Naive thymus-derived CD8-positive, alpha-beta T cell (primary cell): ENCODE measurements around the gene POC1B. TPM values are rescaled to one million over a fixed set of nuclear protein-coding genes. Genes with fewer than 3 reads are reported as not detected.

ENCODE experiments used
- ATAC-seq, 2 donors: fragments of 150-1000 bp; cut with Tn5 transposase in 1 of 2; sonication (Bioruptor Pico), chemical (Tn5 transposase) in 1 of 2; 1 replicate in 1 of 2; 2 replicates in 1 of 2; pipeline ENCODE4 v1.10.0; 2021; ENCODE audit warnings: mild to moderate bottlenecking in 2 of 2, moderate library complexity in 2 of 2
- POLR2A ChIA-PET: fragments of 350-600 bp; sonication (Branson Sonifier 250); formaldehyde crosslinking; loops from one replicate; lab custom pipeline; 2021; ENCODE audit warnings: antibody characterized with exemption; lab: Charles Lee
- DNase-seq, 10 donors: peaks; one replicate each; pipeline versions ENCODE4 v3.0.0 to v3.0.0-alpha.2; 2020 to 2022
- H3K27ac Mint-ChIP-seq, 10 donors: one replicate each; pipeline ENCODE4 v1.8.0; 2020 to 2022; ENCODE audit warnings: mild to moderate bottlenecking in 10 of 10, mixed read lengths in 10 of 10, moderate library complexity in 4 of 10, inconsistent platforms in 1 of 10
- H3K27me3 Mint-ChIP-seq, 5 donors: one replicate each; pipeline ENCODE4 v1.8.0; 2021 to 2022; ENCODE audit warnings: mixed read lengths in 5 of 5
- H3K36me3 Mint-ChIP-seq, 3 donors: one replicate each; pipeline ENCODE4 v1.8.0; 2020 to 2022; ENCODE audit warnings: mixed read lengths in 3 of 3, mild to moderate bottlenecking in 2 of 3, inconsistent platforms in 1 of 3
- H3K4me1 Mint-ChIP-seq, 4 donors: one replicate each; pipeline ENCODE4 v1.8.0; 2021 to 2022; ENCODE audit warnings: mixed read lengths in 4 of 4
- H3K4me3 Mint-ChIP-seq, 10 donors: one replicate each; pipeline ENCODE4 v1.8.0; 2020 to 2022; ENCODE audit warnings: mild to moderate bottlenecking in 10 of 10, mixed read lengths in 10 of 10, moderate library complexity in 6 of 10, inconsistent platforms in 1 of 10
- H3K9me3 Mint-ChIP-seq, 9 donors: one replicate each; pipeline ENCODE4 v1.8.0; 2020 to 2022; ENCODE audit warnings: mixed read lengths in 9 of 9, mild to moderate bottlenecking in 3 of 9, inconsistent platforms in 1 of 9, moderate library complexity in 1 of 9
- polyA plus RNA-seq, 3 donors: library from polyadenylated mRNA; unstranded; fragments of 300-500 nt; fragmentation: Illumina TruSeq; gene quantifications; one replicate each; pipeline ENCODE4 v1.2.3, GENCODE V29; 2021
- total RNA-seq, 8 experiments: library from RNA in 2 of 8; stranded (reverse) in 2 of 8; gene quantifications; one replicate each; pipeline ENCODE4 v1.2.3 and lab custom pipeline; 2021 to 2026

Gene POC1B
- total and polyA plus RNA-seq, 5 experiments from 2014 or later, result 22.1 to 33.0 (median 29.0) TPM

DNA sequence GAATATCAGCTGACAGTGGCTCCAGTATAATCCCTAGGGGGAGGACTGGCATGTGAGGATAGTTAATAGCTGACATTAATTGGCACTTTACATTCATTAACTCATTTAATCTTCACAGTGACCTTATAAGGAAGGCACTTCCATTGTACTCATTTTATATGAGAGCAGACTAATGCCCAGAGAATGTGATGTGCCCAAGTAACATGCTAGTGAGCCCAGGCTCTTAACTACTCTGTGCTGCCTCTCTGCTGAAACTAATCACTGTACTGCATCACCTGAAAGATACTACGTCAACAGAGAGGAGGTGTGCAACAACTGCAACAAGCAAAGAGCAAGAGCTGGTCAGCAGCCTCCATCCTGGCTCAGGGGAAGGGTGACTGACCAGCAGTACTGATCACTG, 41.4 kb downstream of the POC1B start:
- DNase-seq (no peak), ATAC-seq (no peak)
- Mint-ChIP-seq H3K36me3 (peaks cover 0 to 51% (median 14%) of the 10 kb centered on the region in 3 donors), H3K4me1 (peaks cover 0 to 3% (median 0%) of the 10 kb centered on the region in 4 donors), H3K27ac (no peak overlapping the region), H3K9me3 (no peaks in the 10 kb centered on the region), H3K27me3 (no peaks in the 10 kb centered on the region), H3K4me3 (no peak overlapping the region)
- POLR2A ChIA-PET, result no interaction called here

DNA sequence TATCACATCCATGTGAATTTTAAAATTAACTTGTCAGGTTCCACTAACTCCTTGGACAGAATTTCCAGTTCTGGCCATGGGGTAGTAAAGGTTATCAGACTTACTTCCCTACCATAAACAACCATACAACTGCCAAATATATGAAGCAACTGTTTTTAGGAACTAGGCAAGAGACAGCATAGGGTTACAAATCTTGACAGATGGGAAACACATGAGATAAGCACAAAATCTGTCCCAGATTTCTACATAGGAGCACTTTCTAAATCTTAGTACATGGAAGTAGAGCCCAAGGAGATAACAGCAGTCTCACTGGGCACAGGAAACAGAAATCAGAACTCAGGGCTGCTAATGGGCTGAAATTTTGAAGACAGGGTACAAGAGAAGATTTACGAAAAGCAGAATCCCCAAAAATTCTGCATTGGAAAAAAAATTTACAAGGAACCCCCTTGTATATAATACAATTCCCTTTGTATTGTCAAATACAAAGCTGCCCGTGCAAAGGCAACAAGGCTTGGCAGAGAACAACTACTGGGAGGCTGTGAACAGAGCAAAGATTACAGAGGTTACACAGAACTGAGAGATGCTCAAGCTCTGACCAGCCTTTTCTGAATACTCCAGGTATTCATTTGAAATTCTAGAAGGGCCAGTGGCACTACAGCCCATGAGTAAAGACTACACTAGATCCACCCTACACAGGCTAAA, 44.5 kb downstream of the POC1B start:
- Mint-ChIP-seq H3K4me1 (peaks cover 0 to 10% (median 9%) of the 10 kb centered on the region in 4 donors), H3K4me3 (no peak overlapping the region), H3K9me3 (no peaks in the 10 kb centered on the region), H3K27ac (no peak overlapping the region), H3K27me3 (no peaks in the 10 kb centered on the region), H3K36me3 (peaks cover 0 to 26% (median 8%) of the 10 kb centered on the region in 3 donors)
- ATAC-seq, result no peak
- POLR2A ChIA-PET, result interaction anchor here (1.0 kb wide), 1 partner anchor 44 kb away, joined by 3 read pairs; no protein-coding TSS in a partner anchor
- no peak for DNase-seq

DNA sequence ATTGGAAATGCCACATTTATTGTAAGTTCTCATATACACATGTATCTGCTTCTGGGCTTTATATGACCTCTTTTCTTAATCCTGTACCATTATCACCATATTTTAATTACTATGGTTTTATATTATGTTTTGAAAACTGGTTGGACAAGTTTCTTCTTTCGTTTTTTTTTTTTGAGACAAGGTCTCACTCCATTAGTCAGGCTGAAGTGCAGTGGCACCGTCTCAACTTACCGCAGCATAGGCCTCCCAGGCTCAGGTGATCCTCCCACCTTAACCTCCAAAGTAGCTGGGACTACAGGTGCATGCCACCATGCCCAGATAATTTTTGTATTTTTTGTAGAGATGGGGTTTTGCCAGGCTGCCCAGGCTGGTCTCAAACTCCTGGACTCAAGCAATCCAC, 45.9 kb downstream of the POC1B start:
- POLR2A ChIA-PET, result no interaction called here
- ATAC-seq (no peak), DNase-seq (no peak)
- Mint-ChIP-seq H3K27ac (no peak overlapping the region), H3K4me3 (no peak overlapping the region), H3K9me3 (no peaks in the 10 kb centered on the region), H3K4me1 (peaks cover 0 to 17% (median 9%) of the 10 kb centered on the region in 4 donors), H3K27me3 (no peaks in the 10 kb centered on the region), H3K36me3 (peaks cover 0 to 14% (median 2%) of the 10 kb centered on the region in 3 donors)

DNA sequence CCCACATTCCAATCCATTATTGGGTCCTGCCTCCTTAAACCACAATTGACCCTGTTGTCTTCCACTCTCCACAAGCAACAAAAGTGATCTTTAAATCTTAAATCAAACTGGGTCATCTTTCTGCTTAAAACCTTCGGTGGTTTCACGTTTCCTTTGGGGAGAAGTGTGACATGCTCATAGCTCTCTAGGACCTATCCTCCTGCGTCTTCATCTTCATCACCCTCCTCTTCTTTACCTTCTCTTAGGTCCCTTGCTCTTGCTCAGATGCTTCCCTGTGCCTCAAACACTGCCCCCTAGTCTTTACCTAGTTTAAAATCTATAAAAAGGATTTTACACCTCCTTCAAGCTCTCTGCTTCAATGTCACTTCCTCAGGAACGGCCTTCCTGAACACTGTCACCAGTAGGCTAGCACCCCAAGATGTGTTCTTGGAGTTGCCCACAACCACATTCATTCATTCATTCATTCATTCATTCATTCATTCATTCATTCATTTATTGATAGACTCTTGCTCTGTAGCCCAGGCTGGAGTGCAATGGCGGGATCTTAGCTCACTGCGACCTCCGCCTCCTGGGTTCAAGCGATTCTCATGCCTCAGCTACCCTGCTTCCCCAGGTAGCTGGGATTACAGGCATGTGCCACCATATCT, 48.1 kb downstream of the POC1B start:
- H3K9me3 Mint-ChIP-seq, result no peaks in the 10 kb centered on the region
- ATAC-seq (no peak), DNase-seq (no peak)
- H3K36me3 Mint-ChIP-seq, result peaks cover 0 to 6% (median 0%) of the 10 kb centered on the region in 3 donors
- H3K27me3 Mint-ChIP-seq, result no peaks in the 10 kb centered on the region
- H3K27ac Mint-ChIP-seq, result peak overlapping the region in 5 of 10 donors; percentile 0 to 69 (median 16)
- H3K4me1 Mint-ChIP-seq, result peaks cover 0 to 23% (median 11%) of the 10 kb centered on the region in 4 donors
- no peak overlapping the region for H3K4me3 Mint-ChIP-seq
- POLR2A ChIA-PET, result no interaction called here

DNA sequence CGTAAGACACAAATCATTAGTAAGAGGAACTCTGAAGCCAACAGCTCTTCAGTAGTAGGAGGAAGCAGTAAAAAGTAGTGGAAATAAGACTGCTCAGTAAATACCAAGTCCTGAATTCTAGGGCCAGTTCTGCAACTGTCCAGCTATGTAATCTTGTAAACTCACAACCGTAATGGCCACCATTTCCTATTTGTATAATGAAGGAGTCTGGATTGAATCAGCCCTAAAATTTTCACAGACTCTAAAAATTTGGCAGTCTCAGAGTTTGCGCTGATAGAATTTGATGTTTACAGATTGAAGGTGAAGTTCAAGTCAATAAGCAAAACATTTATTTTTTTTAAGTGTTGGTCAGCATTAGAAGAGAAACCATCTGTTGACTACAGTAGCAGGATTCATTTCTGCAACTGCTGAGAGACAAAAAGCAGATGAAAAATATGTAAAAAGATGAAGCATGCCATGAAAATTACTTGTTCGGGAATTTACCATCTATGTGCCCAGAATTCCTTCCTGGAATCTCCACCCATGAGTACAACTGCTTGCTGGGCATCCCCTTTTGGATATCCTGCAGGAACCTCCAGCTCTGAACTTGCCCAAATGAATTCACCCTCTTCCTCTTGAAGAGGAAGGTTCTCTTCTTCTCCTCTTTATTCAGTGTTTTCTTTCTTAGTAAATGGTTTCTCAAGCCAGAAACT, 48.8 kb downstream of the POC1B start:
- Mint-ChIP-seq H3K27ac (peak overlapping the region in 5 of 10 donors; percentile 12 to 69 (median 34)), H3K9me3 (no peaks in the 10 kb centered on the region), H3K36me3 (peaks cover 0 to 3% (median 0%) of the 10 kb centered on the region in 3 donors), H3K27me3 (no peaks in the 10 kb centered on the region), H3K4me3 (no peak overlapping the region), H3K4me1 (peaks cover 0 to 25% (median 11%) of the 10 kb centered on the region in 4 donors)
- DNase-seq (no peak), ATAC-seq (no peak)
- POLR2A ChIA-PET, result no interaction called here

DNA sequence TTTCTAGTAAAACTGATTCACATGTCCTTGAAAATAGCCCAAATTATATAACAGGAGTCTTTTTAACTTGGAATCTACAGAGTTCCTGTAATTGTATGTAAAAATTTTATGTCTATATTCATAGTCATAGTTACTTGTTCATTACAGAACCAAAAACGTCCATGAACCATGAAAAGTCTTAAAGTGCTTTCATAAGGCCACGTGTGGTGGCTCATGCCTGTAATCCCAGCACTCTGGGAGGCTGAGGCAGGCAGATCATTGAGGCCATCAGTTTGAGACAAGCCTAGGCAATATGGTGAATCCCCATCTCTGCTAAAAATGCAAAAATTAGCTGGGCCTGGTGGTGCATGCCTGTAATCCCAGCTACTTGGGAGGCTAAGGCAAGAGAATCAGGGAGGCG, 49.6 kb downstream of the POC1B start:
- Mint-ChIP-seq H3K4me1 (peaks cover 2 to 29% (median 11%) of the 10 kb centered on the region in 4 donors), H3K27ac (peak overlapping the region in 1 of 10 donors; percentile 34)
- POLR2A ChIA-PET, result no interaction called here

DNA sequence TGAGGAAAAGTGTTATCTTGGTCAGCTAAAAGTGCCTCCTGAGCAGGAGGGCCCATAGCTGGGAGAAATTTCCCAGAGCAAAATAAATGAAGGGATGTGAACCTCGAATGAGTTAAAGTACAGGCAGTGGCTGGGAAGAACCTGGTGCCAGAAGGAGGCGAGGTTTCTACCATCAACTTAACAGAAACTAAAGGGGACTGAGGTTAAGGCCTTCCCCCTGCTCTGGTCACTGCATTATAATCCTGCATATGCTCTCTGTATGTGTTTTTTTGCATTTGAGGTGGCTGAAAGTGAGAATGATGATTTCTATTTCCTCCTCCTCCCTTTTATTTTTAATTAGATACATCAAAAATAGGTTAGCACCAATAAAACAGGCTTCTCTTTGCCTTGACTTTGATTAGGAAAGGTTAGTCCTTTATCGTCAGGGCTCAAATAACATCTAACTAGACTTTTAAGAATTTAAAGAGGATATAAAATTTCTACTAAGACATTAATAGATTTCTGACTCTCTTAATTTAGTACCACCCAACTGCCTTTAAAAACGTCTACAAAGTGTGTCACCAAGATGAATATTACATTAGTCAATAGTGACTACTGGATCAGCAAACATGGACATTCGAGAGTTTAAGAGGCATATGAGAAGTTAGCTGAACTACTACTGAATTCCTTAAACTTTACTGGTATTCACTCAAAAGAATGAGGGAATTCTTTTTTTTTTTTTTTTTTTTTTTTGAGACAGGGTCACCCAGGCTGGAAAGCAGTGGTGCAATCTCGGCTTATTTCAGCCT, 50.5 kb downstream of the POC1B start:
- Mint-ChIP-seq H3K4me3 (no peak overlapping the region), H3K9me3 (no peaks in the 10 kb centered on the region), H3K27ac (peak overlapping the region in 4 of 10 donors; percentile 27 to 83 (median 46)), H3K27me3 (no peaks in the 10 kb centered on the region), H3K36me3 (no peaks in the 10 kb centered on the region), H3K4me1 (peaks cover 3 to 37% (median 15%) of the 10 kb centered on the region in 4 donors)
- ATAC-seq (no peak), DNase-seq (no peak)
- POLR2A ChIA-PET, result interaction anchor here (1.7 kb wide), 1 partner anchor 49 kb away, joined by 4 read pairs; the partner anchor contains the start of gene GALNT4

More for the DNA sequence above, 49.6 kb downstream of the POC1B start:
- no peaks in the 10 kb centered on the region for H3K36me3 Mint-ChIP-seq
- no peaks in the 10 kb centered on the region for H3K9me3 Mint-ChIP-seq
- no peak overlapping the region for H3K4me3 Mint-ChIP-seq
- ATAC-seq (no peak), DNase-seq (no peak)
- H3K27me3 Mint-ChIP-seq, result no peaks in the 10 kb centered on the region

DNA sequence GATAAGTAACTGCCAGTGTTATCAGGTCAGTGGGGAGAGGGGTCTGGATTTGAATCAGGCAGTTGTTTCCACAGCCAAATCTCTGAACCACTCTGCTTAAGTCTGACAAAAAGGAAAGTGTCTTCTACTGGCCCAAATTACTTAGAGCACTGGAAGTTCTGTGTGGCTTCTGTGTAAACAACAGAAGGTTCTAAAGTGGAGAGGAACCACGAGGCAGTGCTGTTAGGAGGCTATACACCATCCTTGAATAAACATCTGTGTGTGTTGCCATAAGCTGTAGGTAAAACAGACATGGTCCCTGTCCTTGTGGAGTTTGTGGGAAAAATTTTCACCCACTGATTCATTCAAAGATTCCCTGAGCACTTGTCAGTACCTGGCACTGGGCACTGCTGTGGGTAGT, 51.2 kb downstream of the POC1B start:
- ATAC-seq (no peak), DNase-seq (no peak)
- POLR2A ChIA-PET, result interaction anchor here (1.7 kb wide), 1 partner anchor 50 kb away, joined by 4 read pairs; the partner anchor contains the start of gene GALNT4
- no peaks in the 10 kb centered on the region for H3K9me3 Mint-ChIP-seq
- H3K27me3 Mint-ChIP-seq, result no peaks in the 10 kb centered on the region
- no peak overlapping the region for H3K4me3 Mint-ChIP-seq
- H3K4me1 Mint-ChIP-seq, result peaks cover 3 to 43% (median 18%) of the 10 kb centered on the region in 4 donors
- H3K36me3 Mint-ChIP-seq, result no peaks in the 10 kb centered on the region
- peak overlapping the region in 4 of 10 donors; percentile 34 to 83 (median 69) for H3K27ac Mint-ChIP-seq

DNA sequence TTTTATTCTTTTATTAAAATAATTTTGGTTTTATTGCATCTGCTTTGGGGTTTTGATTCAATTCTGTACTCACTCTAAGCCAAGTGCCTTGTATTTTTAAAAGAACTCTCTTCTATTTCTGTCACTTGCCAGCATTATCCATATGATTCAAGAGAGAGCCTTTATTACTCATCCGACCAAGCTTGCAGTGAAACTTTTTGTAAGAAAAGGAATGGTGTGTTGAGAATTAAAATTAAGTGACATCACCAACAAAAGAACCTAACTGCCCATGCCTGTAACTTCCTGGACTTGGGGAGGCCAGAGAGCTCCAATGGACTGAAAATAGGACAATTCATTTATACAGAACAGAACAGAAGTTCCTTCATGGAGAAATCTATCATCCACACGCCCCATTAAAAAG, 53.3 kb downstream of the POC1B start:
- Mint-ChIP-seq H3K27me3 (no peaks in the 10 kb centered on the region), H3K4me1 (peaks cover 17 to 58% (median 32%) of the 10 kb centered on the region in 4 donors), H3K4me3 (no peak overlapping the region), H3K36me3 (no peaks in the 10 kb centered on the region), H3K9me3 (no peaks in the 10 kb centered on the region), H3K27ac (peak overlapping the region in 3 of 10 donors; percentile 3 to 52 (median 3))
- POLR2A ChIA-PET, result no interaction called here
- ATAC-seq (no peak), DNase-seq (no peak)

DNA sequence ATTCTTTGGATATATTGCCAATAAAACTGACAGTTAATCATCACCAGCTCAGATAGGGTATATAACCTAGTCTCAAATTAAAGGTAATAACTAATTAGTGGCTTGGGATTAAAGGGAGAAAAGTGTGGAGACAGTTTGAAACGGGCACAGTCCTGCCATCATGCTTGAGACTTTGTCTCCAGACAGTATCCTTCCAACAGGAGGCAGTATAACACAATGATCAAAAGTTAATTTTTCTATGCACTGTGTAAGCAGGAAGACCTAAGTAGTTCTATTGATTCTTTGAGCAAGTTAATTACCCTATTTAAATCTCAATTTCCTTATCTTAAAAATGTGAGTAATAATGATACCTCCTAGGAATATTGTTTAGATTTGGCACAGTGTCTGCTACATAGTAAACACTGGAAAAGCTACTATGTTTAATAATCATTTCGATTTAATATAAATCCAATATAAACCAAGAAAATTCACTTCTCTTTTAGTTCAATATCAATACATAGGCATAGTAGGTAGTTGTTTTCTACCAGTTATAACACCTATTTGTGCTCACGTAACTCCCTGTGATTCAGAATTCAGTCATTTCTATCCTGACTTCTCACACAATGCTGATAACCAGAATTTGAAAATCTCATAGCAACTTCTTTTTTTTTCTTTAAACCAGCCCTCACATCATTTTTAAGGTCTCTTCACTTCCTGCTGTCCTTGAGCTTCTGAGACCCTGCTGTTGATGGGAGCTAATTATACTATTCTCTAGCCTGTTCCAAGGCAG, 54.9 kb downstream of the POC1B start:
- Mint-ChIP-seq H3K27me3 (no peaks in the 10 kb centered on the region), H3K36me3 (no peaks in the 10 kb centered on the region), H3K27ac (peak overlapping the region in 7 of 10 donors; percentile 32 to 82 (median 61)), H3K9me3 (no peaks in the 10 kb centered on the region), H3K4me3 (no peak overlapping the region), H3K4me1 (peaks cover 19 to 68% (median 39%) of the 10 kb centered on the region in 4 donors)
- POLR2A ChIA-PET, result interaction anchor here (2.2 kb wide), 1 partner anchor 54 kb away, joined by 11 read pairs; the partner anchor contains the start of genes GALNT4 and POC1B
- peak in 3 of 10 donors; percentile 45 to 57 (median 54) for DNase-seq
- peak; percentile 80 to 82 for ATAC-seq

DNA sequence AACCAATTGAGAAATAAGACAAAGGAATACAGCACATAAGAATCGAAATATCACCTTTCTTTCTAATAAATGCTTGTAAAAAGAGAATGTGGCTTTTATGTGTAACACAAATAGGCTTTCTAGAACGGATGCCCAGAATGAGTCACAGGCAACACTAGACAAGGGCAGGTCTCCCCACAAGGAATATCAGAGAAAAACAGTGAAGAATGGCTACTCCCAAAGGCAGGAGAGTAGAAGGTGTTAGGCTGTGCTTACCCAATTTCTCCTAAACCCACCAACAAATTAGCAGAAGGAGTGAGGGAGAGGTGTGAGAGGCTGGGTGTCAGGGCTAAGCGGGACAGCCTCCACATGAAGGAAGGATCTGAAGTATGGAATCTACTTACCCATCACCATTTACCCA, 56.5 kb downstream of the POC1B start:
- Mint-ChIP-seq H3K27me3 (no peaks in the 10 kb centered on the region), H3K9me3 (no peaks in the 10 kb centered on the region), H3K4me3 (peak overlapping the region in 9 of 10 donors; percentile 0 to 85 (median 57)), H3K4me1 (peaks cover 19 to 60% (median 41%) of the 10 kb centered on the region in 4 donors), H3K27ac (peak overlapping the region; percentile 78 to 92 (median 88)), H3K36me3 (peaks cover 0 to 2% (median 0%) of the 10 kb centered on the region in 3 donors)
- peak in 1 of 2 donors; percentile 31 for ATAC-seq
- DNase-seq, result no peak
- POLR2A ChIA-PET, result interaction anchor here (0.7 to 2.2 kb wide), 4 partner anchors 29 to 608 kb away, joined by 3 to 14 read pairs (median 8); partner anchors contain the start of genes GALNT4 and POC1B
